Peyer's patch (tissue), 4 donors: ENCODE results near the gene ZNF750.

Experiments used
- CTCF ChIP-seq, 6 experiments: fragments of 450-650 bp in 4 of 6; fragments of 200-600 bp in 2 of 6; sonication (generic) in 1 of 6; IDR thresholded peaks; one replicate each; pipeline ENCODE4 v1.5.1; 2017 to 2019; ENCODE audit warnings: antibody characterized with exemption in 6 of 6, mild to moderate bottlenecking in 3 of 6, moderate library complexity in 1 of 6
- POLR2A ChIP-seq, 2 donors: fragments of 450-650 bp; IDR thresholded peaks; one replicate each; pipeline ENCODE4 v1.5.1; 2017; ENCODE audit warnings: antibody characterized with exemption in 2 of 2, mild to moderate bottlenecking in 2 of 2, moderate library complexity in 2 of 2

GRCh38 chr17:82816358-82816757 is 23.5 kb downstream of the ZNF750 start:
- TF ChIP-seq CTCF (IDR thresholded peaks at IDR 0.05) (no peak), POLR2A (IDR thresholded peaks at IDR 0.05) (no peak)
